HCT116 (cell line): Measurements from ENCODE around the gene ZNF462. TPM values are rescaled to one million over a fixed set of nuclear protein-coding genes. Genes with fewer than 3 reads are reported as not detected.
A peak's percentile ranks its signal among the peaks of the same experiment; 100 is the strongest.

Experiments
- ATAC-seq: fragments of 200-7000 bp; cut with Tn5 transposase; 2 replicates; pipeline ENCODE4 v1.9.1; 2020; ENCODE audit warnings: mild to moderate bottlenecking, moderate library complexity
- BruUV-seq: library from RNA; stranded (reverse); fragments of 400-500 nt; replicated peaks from 2 replicates; lab custom pipeline; 2021; lab: Mats Ljungman, UMichigan
- CTCF ChIA-PET: fragments of 300-600 bp; sonication (Branson Sonifier 250); formaldehyde crosslinking; loops from one replicate; lab custom pipeline; 2021; ENCODE audit warnings: antibody characterized with exemption; lab: Charles Lee
- POLR2A ChIA-PET: fragments of 300-600, 350-600 bp; sonication (Branson Sonifier 250); formaldehyde crosslinking; loops from one replicate; lab custom pipeline; 2021; ENCODE audit warnings: antibody characterized with exemption; lab: Charles Lee
- RAD21 ChIA-PET, 2 experiments: fragments of 300-600 bp; sonication (Branson Sonifier 250); formaldehyde crosslinking; loops; one replicate each; lab custom pipeline; 2023; ENCODE audit warnings: low total read pairs in 2 of 2; ENCODE audit not compliant: uncharacterized antibody in 2 of 2, unreplicated experiment in 2 of 2, low non-redundant PET in 1 of 2; lab: Charles Lee
- DNase-seq: peaks from one replicate; pipeline ENCODE4 v3.0.0-alpha.2; 2010; ENCODE audit warnings: low read depth, low spot score
- H2AFZ ChIP-seq: fragments of 200-600 bp; shearing (Covaris generic), sonication (generic); 2 replicates; pipeline ENCODE4 v1.6.1; 2017; ENCODE audit warnings: low read depth, mixed run types, mixed read lengths, antibody characterized with exemption, low read length; ENCODE audit not compliant: poor library complexity, severe bottlenecking
- H3K27ac ChIP-seq: 2 replicates; pipeline ENCODE4 v1.5.1; 2012; ENCODE audit warnings: low read depth, low read length
- H3K27me3 ChIP-seq: fragments of 200-600 bp; sonication (generic); 2 replicates; pipeline ENCODE4 v1.6.1; 2016; ENCODE audit warnings: mixed run types, low read length, mixed read lengths; ENCODE audit not compliant: insufficient read depth
- H3K36me3 ChIP-seq, 2 experiments: fragments of 200-500 bp in 1 of 2; fragments of 200-600 bp in 1 of 2; sonication (Bioruptor generic) in 1 of 2; sonication (generic) in 1 of 2; 2 replicates each; pipeline versions ENCODE4 v1.5.1 to v1.6.1; 2014 to 2016; ENCODE audit warnings: low read length in 2 of 2, inconsistent platforms in 1 of 2, mixed read lengths in 1 of 2, mixed run types in 1 of 2; ENCODE audit not compliant: insufficient read depth in 2 of 2, control insufficient read depth in 1 of 2
- H3K4me1 ChIP-seq, 2 experiments: fragments of 200-600 bp in 1 of 2; sonication (generic) in 1 of 2; 2 replicates each; pipeline versions ENCODE4 v1.5.1 to v1.6.1; 2012 to 2017; ENCODE audit warnings: low read length in 2 of 2, inconsistent platforms in 1 of 2, mild to moderate bottlenecking in 1 of 2, mixed read lengths in 1 of 2, mixed run types in 1 of 2, moderate library complexity in 1 of 2; ENCODE audit not compliant: insufficient read depth in 2 of 2, control insufficient read depth in 1 of 2
- H3K4me2 ChIP-seq: fragments of 200-600 bp; sonication (generic); 2 replicates; pipeline ENCODE4 v1.6.1; 2017; ENCODE audit warnings: mixed run types, low read length, mixed read lengths
- H3K4me3 ChIP-seq, 2 experiments: fragments of 200-600 bp in 1 of 2; sonication (generic) in 1 of 2; replicated peaks in 1 of 2; 2 replicates each; pipeline ENCODE4 v1.5.1; 2011 to 2016; ENCODE audit warnings: low read length in 2 of 2, control low read depth in 1 of 2, low read depth in 1 of 2, mild to moderate bottlenecking in 1 of 2, mixed read lengths in 1 of 2, mixed run types in 1 of 2
- H3K79me2 ChIP-seq: fragments of 200-600 bp; sonication (generic); 2 replicates; pipeline ENCODE4 v1.6.1; 2017; ENCODE audit warnings: mild to moderate bottlenecking, mixed run types, low read length, moderate library complexity, mixed read lengths; ENCODE audit not compliant: insufficient read depth
- H3K9ac ChIP-seq: fragments of 200-600 bp; sonication (generic); 2 replicates; pipeline ENCODE4 v1.6.1; 2016; ENCODE audit warnings: low read length, mixed read lengths
- H3K9me2 ChIP-seq: fragments of 200-600 bp; sonication (generic), shearing (Covaris generic); 2 replicates; pipeline ENCODE4 v1.6.1; 2017; ENCODE audit warnings: mixed run types, mild to moderate bottlenecking, moderate library complexity; ENCODE audit not compliant: insufficient read depth
- H3K9me3 ChIP-seq, 2 experiments: fragments of 200-500 bp in 1 of 2; fragments of 200-600 bp in 1 of 2; sonication (Bioruptor generic) in 1 of 2; sonication (generic) in 1 of 2; 2 replicates each; pipeline ENCODE4 v1.6.1; 2014 to 2017; ENCODE audit warnings: low read length in 2 of 2, mixed read lengths in 2 of 2, inconsistent platforms in 1 of 2, low read depth in 1 of 2, mild to moderate bottlenecking in 1 of 2, mixed run types in 1 of 2, moderate library complexity in 1 of 2; ENCODE audit not compliant: control insufficient read depth in 1 of 2, insufficient read depth in 1 of 2
- H4K20me1 ChIP-seq: fragments of 200-600 bp; sonication (generic), shearing (Covaris generic); 2 replicates; pipeline ENCODE4 v1.6.1; 2017; ENCODE audit warnings: mixed run types, mild to moderate bottlenecking, moderate library complexity; ENCODE audit not compliant: insufficient read depth
- CEBPB ChIP-seq: IDR thresholded peaks from 2 replicates; pipeline ENCODE4 v1.6.1; 2012; ENCODE audit warnings: low read depth
- EGR1 ChIP-seq: IDR thresholded peaks from 2 replicates; pipeline ENCODE4 v1.6.1; 2012; ENCODE audit warnings: low read depth
- EZH2phosphoT487 ChIP-seq: fragments of 200-600 bp; IDR thresholded peaks from 2 replicates; pipeline ENCODE4 v1.6.1; 2018; ENCODE audit warnings: antibody characterized with exemption, borderline replicate concordance
- FOSL1 ChIP-seq: IDR thresholded peaks from 2 replicates; pipeline ENCODE4 v1.6.1; 2012; ENCODE audit warnings: low read depth
- JUND ChIP-seq: IDR thresholded peaks from 2 replicates; pipeline ENCODE4 v1.6.1; 2012
- POLR2AphosphoS5 ChIP-seq: IDR thresholded peaks from 2 replicates; pipeline ENCODE4 v1.6.1; 2011; ENCODE audit warnings: mild to moderate bottlenecking, low read depth, low read length, moderate library complexity
- RAD21 ChIP-seq: IDR thresholded peaks from 2 replicates; pipeline ENCODE4 v1.6.1; 2012; ENCODE audit warnings: low read depth, mild to moderate bottlenecking
- SP1 ChIP-seq: IDR thresholded peaks from 2 replicates; pipeline ENCODE4 v1.6.1; 2012; ENCODE audit warnings: low read depth
- TCF7L2 ChIP-seq: IDR thresholded peaks from 2 replicates; pipeline ENCODE4 v1.7.0; 2011; ENCODE audit warnings: borderline replicate concordance, inconsistent platforms; ENCODE audit not compliant: insufficient read depth, insufficient read length; ENCODE audit errors: extremely low read depth
- YY1 ChIP-seq: IDR thresholded peaks from 2 replicates; pipeline ENCODE4 v1.6.1; 2011; ENCODE audit warnings: low read length, low read depth, moderate library complexity, mild to moderate bottlenecking; ENCODE audit not compliant: insufficient replicate concordance; ENCODE audit errors: extremely low read depth
- ZFX ChIP-seq: fragments of 450-650 bp; IDR thresholded peaks from 2 replicates; pipeline ENCODE4 v1.6.1; 2017
- intact Hi-C: fragments of 100-400 bp; cut with micrococcal nuclease; formaldehyde crosslinking; loops from 2 replicates; pipeline ENCODE4 v1.10.0; 2022
- total RNA-seq: library from RNA; stranded (reverse); gene quantifications from one replicate; pipeline ENCODE4 v1.2.1, GENCODE V29; 2021; ENCODE audit not compliant: unreplicated experiment
- TF ChIP-seq, protein P1 (sequence below), 3 experiments: fragments of 200-600 bp in 1 of 3; sonication (generic) in 1 of 3; IDR thresholded peaks in 2 of 3; conservative IDR thresholded peaks in 1 of 3; 2 replicates each; pipeline ENCODE4 v1.5.1; 2012 to 2017; ENCODE audit warnings: low read depth in 2 of 3, low read length in 2 of 3, antibody characterized with exemption in 1 of 3, borderline replicate concordance in 1 of 3, control low read depth in 1 of 3, mild to moderate bottlenecking in 1 of 3, mixed read lengths in 1 of 3, mixed run types in 1 of 3, moderate library complexity in 1 of 3; ENCODE audit not compliant: insufficient read depth in 1 of 3
- TF ChIP-seq, protein P2 (sequence below): IDR thresholded peaks from 2 replicates; pipeline ENCODE4 v1.6.1; 2012

Gene ZNF462
- total RNA-seq, 1 experiment from 2014 or later: 18.1 TPM

DNA sequence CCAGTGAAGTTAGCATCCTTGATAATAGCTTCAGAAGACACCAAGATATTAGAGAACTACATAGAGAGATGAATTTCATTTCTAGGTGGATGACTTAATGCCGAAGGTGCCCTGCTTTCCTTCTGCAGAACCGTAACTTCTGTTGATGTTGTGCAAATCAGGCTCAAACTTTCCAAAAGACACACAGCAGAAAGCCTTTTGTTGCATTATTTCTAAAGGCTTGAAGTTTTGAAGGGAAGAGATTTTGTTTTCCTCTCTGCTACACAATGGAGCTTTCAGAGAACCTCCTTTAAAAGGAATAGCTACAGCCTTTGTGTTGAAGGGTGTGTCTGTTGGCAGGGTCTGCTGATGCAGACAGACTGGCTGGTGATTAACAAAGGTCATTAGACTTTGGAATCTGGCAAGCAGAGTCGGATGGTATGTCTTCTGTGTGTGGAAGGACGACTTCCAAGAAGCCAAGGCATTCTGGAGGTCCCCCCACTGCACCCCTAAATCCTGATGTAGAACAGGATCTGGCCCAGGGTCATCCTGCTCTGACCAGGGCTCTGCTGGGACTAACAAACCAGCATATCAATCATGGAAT, 57.8 kb downstream of the ZNF462 start:
- Histone ChIP-seq H3K9me3 (no peaks in the 10 kb centered on the region), H3K27ac (peak overlapping the region; percentile 77), H3K9ac (peak overlapping the region; percentile 61), H3K36me3 (no peaks in the 10 kb centered on the region), H3K9me2 (no peaks in the 10 kb centered on the region), H3K4me1 (peaks cover 38 to 65% of the 10 kb centered on the region in 2 experiments), H3K79me2 (no peaks in the 10 kb centered on the region), H3K27me3 (no peaks in the 10 kb centered on the region), H2AFZ (peak overlapping the region; percentile 88), H3K4me2 (peak overlapping the region; percentile 81), H3K4me3 (peak overlapping the region in 1 of 2 experiments; percentile 44; a peak in 2 of 4 replicates), H4K20me1 (no peaks in the 10 kb centered on the region)
- DNase-seq (peak; percentile 12), ATAC-seq (peak; percentile 52)
- intact Hi-C loops: no loop called here
- ChIA-PET CTCF (no interaction called here), POLR2A (no interaction called here), RAD21 (no interaction called here)
- TF ChIP-seq RAD21: peak; percentile 7; the same call in 1 of the 2 replicates
- no peak for TF ChIP-seq CEBPB
- TF ChIP-seq SP1: peak; percentile 38; the same call in 1 of the 2 replicates
- peak; percentile 32; the same call in 1 of the 2 replicates for TF ChIP-seq JUND
- no TSS peak for BruUV-seq

DNA sequence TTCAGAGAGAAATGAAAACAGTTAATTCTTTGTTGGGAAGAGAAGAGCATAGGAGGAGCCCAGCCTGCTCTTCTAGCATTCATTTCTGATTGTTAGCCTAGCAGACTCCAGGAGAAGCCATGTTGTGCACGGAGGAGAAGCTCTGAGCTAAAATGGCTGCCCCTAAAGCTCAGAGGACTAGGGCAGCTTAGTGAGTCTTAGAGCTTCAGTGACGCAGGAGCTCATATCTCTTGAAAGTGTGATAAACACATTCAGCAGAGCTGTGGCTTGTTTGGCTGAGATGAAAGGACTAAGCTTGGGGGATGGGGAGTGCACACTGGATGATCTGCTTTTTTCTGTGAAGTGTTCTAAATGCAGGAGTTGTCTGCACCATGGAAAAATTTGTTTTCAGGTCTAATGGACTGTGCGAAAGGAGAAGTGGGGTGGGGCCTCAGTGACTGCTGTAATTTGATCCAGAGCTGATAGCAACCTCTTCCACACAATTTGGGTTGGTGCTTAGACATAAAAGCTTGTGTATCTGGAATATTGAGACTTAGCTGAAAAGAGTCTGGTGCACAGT, 58.5 kb downstream of the ZNF462 start:
- H3K4me1 ChIP-seq: peaks cover 32 to 59% of the 10 kb centered on the region in 2 experiments
- ChIA-PET RAD21 (no interaction called here), CTCF (no interaction called here), POLR2A (interaction anchor here (0.6 kb wide), 1 partner anchor 57 kb away, joined by 5 read pairs; no protein-coding TSS in a partner anchor)
- H3K27me3 ChIP-seq: no peaks in the 10 kb centered on the region
- H3K9ac ChIP-seq: peak overlapping the region; percentile 61
- no peaks in the 10 kb centered on the region for H4K20me1 ChIP-seq
- peak overlapping the region; percentile 88 for H2AFZ ChIP-seq
- no peaks in the 10 kb centered on the region for H3K36me3 ChIP-seq
- H3K79me2 ChIP-seq: no peaks in the 10 kb centered on the region
- intact Hi-C loops: no loop called here
- H3K4me2 ChIP-seq: peak overlapping the region; percentile 81
- DNase-seq (peak; percentile 23), ATAC-seq (peak; percentile 82)
- peak overlapping the region in 1 of 2 experiments; percentile 44; a peak in 3 of 4 replicates for H3K4me3 ChIP-seq
- no peaks in the 10 kb centered on the region for H3K9me2 ChIP-seq
- H3K27ac ChIP-seq: peak overlapping the region; percentile 77
- no peaks in the 10 kb centered on the region for H3K9me3 ChIP-seq
- no TSS peak for BruUV-seq
- TF ChIP-seq EZH2phosphoT487: no peak
- TF ChIP-seq, protein P1, sequence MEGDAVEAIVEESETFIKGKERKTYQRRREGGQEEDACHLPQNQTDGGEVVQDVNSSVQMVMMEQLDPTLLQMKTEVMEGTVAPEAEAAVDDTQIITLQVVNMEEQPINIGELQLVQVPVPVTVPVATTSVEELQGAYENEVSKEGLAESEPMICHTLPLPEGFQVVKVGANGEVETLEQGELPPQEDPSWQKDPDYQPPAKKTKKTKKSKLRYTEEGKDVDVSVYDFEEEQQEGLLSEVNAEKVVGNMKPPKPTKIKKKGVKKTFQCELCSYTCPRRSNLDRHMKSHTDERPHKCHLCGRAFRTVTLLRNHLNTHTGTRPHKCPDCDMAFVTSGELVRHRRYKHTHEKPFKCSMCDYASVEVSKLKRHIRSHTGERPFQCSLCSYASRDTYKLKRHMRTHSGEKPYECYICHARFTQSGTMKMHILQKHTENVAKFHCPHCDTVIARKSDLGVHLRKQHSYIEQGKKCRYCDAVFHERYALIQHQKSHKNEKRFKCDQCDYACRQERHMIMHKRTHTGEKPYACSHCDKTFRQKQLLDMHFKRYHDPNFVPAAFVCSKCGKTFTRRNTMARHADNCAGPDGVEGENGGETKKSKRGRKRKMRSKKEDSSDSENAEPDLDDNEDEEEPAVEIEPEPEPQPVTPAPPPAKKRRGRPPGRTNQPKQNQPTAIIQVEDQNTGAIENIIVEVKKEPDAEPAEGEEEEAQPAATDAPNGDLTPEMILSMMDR (IDR thresholded peaks at IDR 0.05 in 2 of 3, conservative IDR thresholded peaks at IDR 0.05 in 1 of 3; ENCODE audit: borderline replicate concordance in 1 of 3, insufficient read depth in 1 of 3, low read depth in 2 of 3, low read length in 2 of 3): no peak
- TF ChIP-seq YY1: peak; percentile 98
- TF ChIP-seq, protein P2, sequence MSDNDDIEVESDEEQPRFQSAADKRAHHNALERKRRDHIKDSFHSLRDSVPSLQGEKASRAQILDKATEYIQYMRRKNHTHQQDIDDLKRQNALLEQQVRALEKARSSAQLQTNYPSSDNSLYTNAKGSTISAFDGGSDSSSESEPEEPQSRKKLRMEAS: no peak
- no peak for TF ChIP-seq ZFX
- TF ChIP-seq EGR1: peak; percentile 52; the same call in 1 of the 2 replicates
- no peak for TF ChIP-seq POLR2AphosphoS5
- TF ChIP-seq FOSL1: no peak
- peak; percentile 28 for TF ChIP-seq TCF7L2
- no peak for TF ChIP-seq JUND
- no peak for TF ChIP-seq RAD21
